Measurements from ENCODE around the gene SATB2. TPM values are rescaled to one million over a fixed set of nuclear protein-coding genes. Genes with fewer than 3 reads are reported as not detected.
A peak's percentile ranks its signal among the peaks of the same experiment; 100 is the strongest.

The SATB2 gene
- total and polyA plus RNA-seq, 2 experiments from 2014 or later, result 3.0 to 9.9 TPM

- H3K27me3 ChIP-seq (replicated peaks; ENCODE audit: insufficient read depth), result peaks cover 30% of the 10 kb centered on the region
- no peaks in the 10 kb centered on the region for H3K9me3 ChIP-seq (ENCODE audit: low read depth)
- H3K79me2 ChIP-seq (ENCODE audit: insufficient read depth), result no peaks in the 10 kb centered on the region
- no peak overlapping the region for H3K27ac ChIP-seq
- no peaks in the 10 kb centered on the region for H3K4me1 ChIP-seq (ENCODE audit: insufficient read depth)
- no peak overlapping the region for H3K9ac ChIP-seq
- no peaks in the 10 kb centered on the region for H3K36me3 ChIP-seq (ENCODE audit: low read depth)
- in situ Hi-C loops (cut with MboI), result no loop called here
- no peaks in the 10 kb centered on the region for H3K9me2 ChIP-seq (ENCODE audit: insufficient read depth)
- no peaks in the 10 kb centered on the region for H3F3A ChIP-seq (ENCODE audit: insufficient read depth)
- peak overlapping the region; percentile 89 for H3K4me2 ChIP-seq (ENCODE audit: unreplicated experiment)
- H3K4me3 ChIP-seq, result peak overlapping the region; percentile 73
- H2AFZ ChIP-seq, result peak overlapping the region; percentile 84
- 16 to 21% methylated on average over 41 to 48 of the region's 48 CpGs for WGBS, 2 experiments (ENCODE audit: low coverage in 1 of 2, low lambda C conversion rate in 2 of 2, missing lambda C conversion rate in 2 of 2)
- peak; percentile 26 for DNase-seq
- TF ChIP-seq EZH2phosphoT487 (IDR thresholded peaks at IDR 0.05; ENCODE audit: insufficient read depth, low read depth) (no peak), EZH2 (IDR thresholded peaks at IDR 0.05; ENCODE audit: insufficient read depth, poor library complexity, severe bottlenecking) (no peak)
- no peaks in the 10 kb centered on the region for H4K20me1 ChIP-seq (ENCODE audit: insufficient read depth)
Measured at GRCh38 chr2:199470672-199471442, 13.1 kb upstream of the SATB2 start.

- Histone ChIP-seq H3F3A (ENCODE audit: insufficient read depth) (no peaks in the 10 kb centered on the region), H3K4me2 (ENCODE audit: unreplicated experiment) (no peak overlapping the region), H3K36me3 (ENCODE audit: low read depth) (no peaks in the 10 kb centered on the region), H3K9me3 (ENCODE audit: low read depth) (no peaks in the 10 kb centered on the region), H3K79me2 (ENCODE audit: insufficient read depth) (no peaks in the 10 kb centered on the region), H2AFZ (no peak overlapping the region), H3K4me3 (no peak overlapping the region), H3K4me1 (ENCODE audit: insufficient read depth) (no peaks in the 10 kb centered on the region), H3K27ac (no peak overlapping the region), H3K9ac (no peak overlapping the region), H3K27me3 (replicated peaks; ENCODE audit: insufficient read depth) (peaks cover 30% of the 10 kb centered on the region), H4K20me1 (ENCODE audit: insufficient read depth) (no peaks in the 10 kb centered on the region), H3K9me2 (ENCODE audit: insufficient read depth) (no peaks in the 10 kb centered on the region)
- in situ Hi-C loops (cut with MboI), result no loop called here
- 36 to 43% methylated on average over 11 of the region's 11 CpGs for WGBS, 2 experiments (ENCODE audit: low coverage in 1 of 2, low lambda C conversion rate in 2 of 2, missing lambda C conversion rate in 2 of 2)
- TF ChIP-seq EZH2phosphoT487 (IDR thresholded peaks at IDR 0.05; ENCODE audit: insufficient read depth, low read depth), result no peak
- TF ChIP-seq EZH2 (IDR thresholded peaks at IDR 0.05; ENCODE audit: insufficient read depth, poor library complexity, severe bottlenecking), result peak; percentile 37
- no peak for DNase-seq
Measured at GRCh38 chr2:199470361-199470671, 12.6 kb upstream of the SATB2 start.

- no peaks in the 10 kb centered on the region for H3K36me3 ChIP-seq (ENCODE audit: low read depth)
- H3K79me2 ChIP-seq (ENCODE audit: insufficient read depth), result no peaks in the 10 kb centered on the region
- no peaks in the 10 kb centered on the region for H4K20me1 ChIP-seq (ENCODE audit: insufficient read depth)
- no peak overlapping the region for H3K4me3 ChIP-seq
- WGBS, 2 experiments (ENCODE audit: low coverage in 1 of 2, low lambda C conversion rate in 2 of 2, missing lambda C conversion rate in 2 of 2), result 31 to 36% methylated on average over 28 to 30 of the region's 30 CpGs
- no peak overlapping the region for H3K9ac ChIP-seq
- no peak for TF ChIP-seq EZH2phosphoT487 (IDR thresholded peaks at IDR 0.05; ENCODE audit: insufficient read depth, low read depth)
- TF ChIP-seq EZH2 (IDR thresholded peaks at IDR 0.05; ENCODE audit: insufficient read depth, poor library complexity, severe bottlenecking), result peak; percentile 73
- in situ Hi-C loops (cut with MboI), result no loop called here
- peaks cover 30% of the 10 kb centered on the region for H3K27me3 ChIP-seq (replicated peaks; ENCODE audit: insufficient read depth)
- no peak overlapping the region for H3K4me2 ChIP-seq (ENCODE audit: unreplicated experiment)
- H3K9me2 ChIP-seq (ENCODE audit: insufficient read depth), result no peaks in the 10 kb centered on the region
- DNase-seq, result no peak
- H3F3A ChIP-seq (ENCODE audit: insufficient read depth), result no peaks in the 10 kb centered on the region
- H3K9me3 ChIP-seq (ENCODE audit: low read depth), result no peaks in the 10 kb centered on the region
- no peak overlapping the region for H3K27ac ChIP-seq
- H2AFZ ChIP-seq, result no peak overlapping the region
- H3K4me1 ChIP-seq (ENCODE audit: insufficient read depth), result no peaks in the 10 kb centered on the region
Measured at GRCh38 chr2:199469514-199470360, 12.0 kb upstream of the SATB2 start.

GRCh38 chr2:199468561-199469513, 11.1 kb upstream of the SATB2 start:
- Histone ChIP-seq H3K4me1 (ENCODE audit: insufficient read depth) (no peaks in the 10 kb centered on the region), H3K9ac (no peak overlapping the region), H3K9me3 (ENCODE audit: low read depth) (no peaks in the 10 kb centered on the region), H3K9me2 (ENCODE audit: insufficient read depth) (no peaks in the 10 kb centered on the region), H3K36me3 (ENCODE audit: low read depth) (no peaks in the 10 kb centered on the region), H3F3A (ENCODE audit: insufficient read depth) (no peaks in the 10 kb centered on the region), H4K20me1 (ENCODE audit: insufficient read depth) (no peaks in the 10 kb centered on the region), H2AFZ (no peak overlapping the region), H3K79me2 (ENCODE audit: insufficient read depth) (no peaks in the 10 kb centered on the region), H3K27ac (no peak overlapping the region), H3K27me3 (replicated peaks; ENCODE audit: insufficient read depth) (peaks cover 21% of the 10 kb centered on the region), H3K4me3 (no peak overlapping the region), H3K4me2 (ENCODE audit: unreplicated experiment) (no peak overlapping the region)
- in situ Hi-C loops (cut with MboI), result no loop called here
- WGBS, 2 experiments (ENCODE audit: low coverage in 1 of 2, low lambda C conversion rate in 2 of 2, missing lambda C conversion rate in 2 of 2), result 66 to 72% methylated on average over 51 to 55 of the region's 55 CpGs
- TF ChIP-seq EZH2phosphoT487 (IDR thresholded peaks at IDR 0.05; ENCODE audit: insufficient read depth, low read depth), result no peak
- TF ChIP-seq EZH2 (IDR thresholded peaks at IDR 0.05; ENCODE audit: insufficient read depth, poor library complexity, severe bottlenecking), result no peak
- DNase-seq, result no peak

All from GM23248 (cell line).